Skeletal muscle cell (primary cell): ENCODE data around the gene CCN2.

ENCODE experiments used
- DNase-seq: peaks from one replicate; pipeline ENCODE4 v3.0.0-alpha.2; 2010; ENCODE audit warnings: low read depth
- H3K4me3 ChIP-seq: 2 replicates; pipeline ENCODE4 v1.5.1; 2011; ENCODE audit warnings: low read depth, mild to moderate bottlenecking, control low read depth, low read length, moderate library complexity

The CCN2 gene

DNA sequence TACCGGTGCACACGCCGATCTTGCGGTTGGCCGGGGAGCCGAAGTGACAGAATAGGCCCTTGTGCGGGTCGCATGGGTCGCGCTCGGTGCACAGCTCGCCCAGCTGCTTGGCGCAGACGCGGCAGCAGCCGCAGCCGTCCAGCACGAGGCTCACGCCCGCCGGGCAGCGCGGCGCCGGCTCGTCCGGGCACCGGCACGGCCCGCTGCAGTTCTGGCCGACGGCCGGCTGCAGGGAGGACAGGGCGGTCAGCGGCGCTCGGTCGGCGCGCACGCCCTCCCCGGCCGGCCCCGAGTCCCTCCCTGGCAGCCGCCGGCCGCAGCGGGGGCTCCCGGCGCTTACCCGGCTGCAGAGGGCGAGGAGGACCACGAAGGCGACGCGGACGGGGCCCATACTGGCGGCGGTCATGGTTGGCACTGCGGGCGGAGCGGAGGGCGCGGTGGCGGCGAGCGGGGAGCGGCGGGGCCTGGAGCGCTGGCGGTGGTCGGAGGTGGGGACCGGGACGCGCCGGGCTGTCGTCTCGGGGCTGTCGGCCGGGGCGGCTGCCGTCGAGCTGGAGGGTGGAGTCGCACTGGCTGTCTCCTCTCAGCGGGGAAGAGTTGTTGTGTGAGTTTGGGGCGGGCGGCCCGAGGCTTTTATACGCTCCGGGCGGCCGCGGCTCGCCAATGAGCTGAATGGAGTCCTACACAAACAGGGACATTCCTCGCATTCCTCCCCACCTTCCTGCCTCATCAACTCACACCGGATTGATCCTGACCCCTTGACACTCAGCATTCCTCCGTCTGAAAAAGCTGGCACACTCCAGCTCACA is at the start of gene CCN2:
CCN2 (minus strand) TSS at position 606 of the 809 bp plus-strand sequence; CDS start at position 406, 200 bp downstream.
- peak; percentile 97 for DNase-seq
- H3K4me3 ChIP-seq: peak within 1 kb of the TSS; percentile 68

DNA sequence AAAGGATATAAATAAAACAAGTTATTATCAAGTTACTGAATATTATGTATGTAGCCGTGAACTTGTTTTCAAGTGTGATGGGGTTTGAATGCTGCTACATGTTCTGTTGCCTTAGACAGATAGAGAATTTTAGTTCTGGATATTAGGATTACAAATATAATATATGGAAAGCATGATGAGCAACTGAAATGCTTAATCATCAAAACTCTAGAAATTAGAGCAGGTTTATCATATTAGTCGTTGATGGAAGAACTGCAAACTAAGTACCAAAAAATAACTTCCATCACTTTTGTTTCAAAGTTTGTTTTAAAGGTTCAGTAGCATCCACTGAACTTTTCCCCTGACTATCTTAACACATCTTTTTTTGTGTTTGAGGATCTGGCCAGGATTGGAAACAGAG is 49.1 kb upstream of the CCN2 start:
- no peak for DNase-seq
- H3K4me3 ChIP-seq: no peak overlapping the region

DNA sequence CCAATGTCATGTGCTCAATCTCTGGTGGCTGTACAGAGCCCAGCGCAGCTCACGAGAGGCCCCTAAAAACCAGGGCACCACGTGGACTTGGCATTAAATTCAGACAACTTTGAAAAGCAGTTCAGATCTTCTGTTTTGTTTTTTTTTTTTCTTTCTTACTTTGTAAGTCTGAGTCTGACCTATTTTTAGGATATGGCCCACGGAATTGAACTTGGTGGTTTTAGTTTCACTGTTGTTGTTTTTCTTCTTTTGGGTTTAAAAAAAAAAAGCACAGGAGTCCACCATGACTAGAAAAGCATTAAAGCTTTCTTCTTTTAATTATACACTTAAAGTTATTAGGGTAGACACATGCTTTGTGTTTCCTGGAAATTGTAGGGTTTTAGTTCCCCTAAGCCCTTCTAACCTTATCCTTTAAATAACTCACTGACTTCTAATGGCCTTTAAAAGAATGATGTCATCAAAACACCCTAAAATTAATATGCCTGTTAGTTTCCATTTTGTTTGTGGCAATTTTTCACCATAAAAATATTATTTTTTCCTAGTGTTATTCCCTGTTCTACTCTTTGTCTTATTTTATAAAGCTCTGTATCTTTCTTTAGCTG is 48.5 kb upstream of the CCN2 start:
- H3K4me3 ChIP-seq: no peak overlapping the region
- DNase-seq: no peak

DNA sequence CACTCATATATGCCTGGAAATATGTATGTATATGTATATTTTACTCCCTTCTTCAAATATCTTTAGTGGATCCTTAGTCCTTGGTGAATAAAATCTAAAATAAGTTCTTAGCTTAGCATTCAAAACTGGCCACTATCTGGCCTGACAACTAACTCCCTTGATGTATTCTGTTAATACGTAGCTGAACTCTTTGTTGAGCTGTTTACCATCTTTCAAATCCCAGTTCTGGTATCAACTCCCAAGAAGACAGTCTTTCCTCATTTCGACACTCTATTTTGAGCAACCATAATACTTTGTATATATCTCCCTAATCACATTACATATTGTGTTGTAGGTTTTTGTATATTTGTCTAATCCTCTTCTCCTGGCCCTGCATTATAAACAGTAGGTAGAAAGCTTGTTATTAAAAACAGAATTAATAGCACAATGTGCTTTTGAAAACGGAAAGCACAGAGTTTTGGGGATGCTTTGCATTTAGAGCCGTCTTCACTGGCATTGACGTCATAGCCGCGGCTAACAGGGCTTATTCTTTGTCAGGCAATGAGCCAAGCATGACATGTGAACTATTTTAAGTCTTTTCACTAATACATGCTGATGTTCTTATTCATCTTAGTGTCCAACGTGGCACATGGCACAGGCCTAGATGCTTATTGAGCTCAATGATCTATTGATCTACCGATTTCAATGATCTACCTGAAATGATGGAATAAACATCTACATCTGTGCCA is 47.2 kb upstream of the CCN2 start:
- DNase-seq: no peak
- H3K4me3 ChIP-seq: no peak overlapping the region

- no peak for DNase-seq
These were observed 46.4 kb upstream of the CCN2 start for GRCh38 chr6:131997429-131998153.

GRCh38 chr6:131995917-131996316 is 44.7 kb upstream of the CCN2 start:
- H3K4me3 ChIP-seq: no peak overlapping the region
- DNase-seq: peak; percentile 80

More at GRCh38 chr6:131997429-131998153, 46.4 kb upstream of the CCN2 start:
- H3K4me3 ChIP-seq: no peak overlapping the region

DNA sequence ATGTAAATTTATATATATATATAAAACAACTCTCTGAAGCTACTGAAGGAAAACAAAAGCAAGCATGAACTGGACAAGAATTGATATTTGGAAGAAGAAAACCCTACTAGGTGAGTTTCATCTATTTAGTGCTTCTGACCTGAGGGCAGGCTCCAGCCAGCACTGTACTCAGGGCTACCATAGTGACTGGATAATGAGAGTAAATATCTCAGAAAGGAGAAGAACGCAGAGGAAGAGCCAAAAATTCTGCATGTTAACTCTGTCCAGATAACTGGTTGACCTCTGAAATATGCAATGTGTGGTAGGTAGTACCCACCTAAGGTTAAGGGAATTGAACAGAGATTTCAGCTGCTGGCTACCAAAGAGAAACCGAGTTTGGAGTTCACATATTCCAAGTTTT is 41.4 kb upstream of the CCN2 start:
- H3K4me3 ChIP-seq: no peak overlapping the region
- DNase-seq: no peak

DNA sequence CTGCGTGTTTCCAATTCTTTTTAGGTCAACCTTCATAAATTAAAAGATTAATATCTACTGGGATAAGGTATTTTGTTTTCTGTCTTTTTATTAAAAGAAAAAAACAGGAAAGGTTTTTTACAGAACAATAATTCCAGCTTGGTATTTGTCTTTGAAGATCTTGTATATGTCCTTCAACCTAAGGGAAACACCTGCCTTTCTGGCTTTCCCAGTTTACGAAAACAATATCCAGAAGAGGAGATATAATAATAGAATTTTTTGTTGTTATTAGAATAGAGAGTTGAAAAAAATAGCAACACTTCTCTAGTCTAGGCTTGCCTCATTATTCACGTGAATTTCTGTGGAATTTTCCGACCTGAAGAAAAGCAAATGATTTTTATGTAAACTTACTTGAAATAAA is 37.9 kb upstream of the CCN2 start:
- DNase-seq: no peak
- no peak overlapping the region for H3K4me3 ChIP-seq

GRCh38 chr6:131982740-131983259 is 31.6 kb upstream of the CCN2 start:
- DNase-seq: peak; percentile 71
- no peak overlapping the region for H3K4me3 ChIP-seq

GRCh38 chr6:131981624-131981978 is 30.4 kb upstream of the CCN2 start:
- no peak overlapping the region for H3K4me3 ChIP-seq
- no peak for DNase-seq

DNA sequence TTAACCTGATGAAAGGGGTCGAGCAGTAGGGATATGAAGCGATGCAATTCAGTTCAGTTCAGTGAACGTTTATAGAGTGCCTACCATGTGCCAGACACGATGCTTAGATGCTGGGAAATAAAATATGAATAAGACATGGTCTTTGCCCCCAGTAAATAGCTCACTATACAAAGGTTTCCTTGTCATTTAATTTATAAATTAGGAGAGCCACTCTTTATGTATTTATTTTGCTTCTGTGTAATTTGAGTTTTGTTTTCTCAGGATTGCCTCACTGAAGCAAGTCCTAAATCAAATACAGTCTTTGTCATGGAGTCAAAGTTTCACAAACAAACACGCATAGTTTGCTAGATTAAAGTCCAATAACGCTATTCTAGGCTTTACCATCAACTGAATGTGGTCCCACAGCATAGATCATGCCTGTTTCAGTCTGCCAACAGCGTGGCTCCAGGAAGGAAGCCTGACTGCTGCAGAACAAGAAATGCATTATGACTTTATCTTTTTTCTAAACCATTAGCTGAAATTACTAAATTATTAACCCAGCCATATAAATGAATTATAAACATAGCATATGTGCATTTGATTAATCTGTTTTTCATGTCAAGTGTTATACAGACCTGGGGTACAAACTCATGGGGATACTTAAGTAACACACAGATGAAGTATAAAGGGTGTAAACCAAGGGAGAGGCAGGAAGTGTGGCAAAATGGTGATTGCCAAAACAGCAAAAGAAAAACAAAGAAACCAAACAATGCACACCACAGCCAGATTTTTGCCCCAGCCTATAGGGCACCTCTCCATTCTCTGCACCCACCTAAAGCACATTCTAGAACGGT is 29.8 kb upstream of the CCN2 start:
- no peak for DNase-seq

GRCh38 chr6:131980338-131980790 is 29.2 kb upstream of the CCN2 start:
- H3K4me3 ChIP-seq: no peak overlapping the region
- no peak for DNase-seq

More for the DNA sequence above, 29.8 kb upstream of the CCN2 start:
- H3K4me3 ChIP-seq: no peak overlapping the region

DNA sequence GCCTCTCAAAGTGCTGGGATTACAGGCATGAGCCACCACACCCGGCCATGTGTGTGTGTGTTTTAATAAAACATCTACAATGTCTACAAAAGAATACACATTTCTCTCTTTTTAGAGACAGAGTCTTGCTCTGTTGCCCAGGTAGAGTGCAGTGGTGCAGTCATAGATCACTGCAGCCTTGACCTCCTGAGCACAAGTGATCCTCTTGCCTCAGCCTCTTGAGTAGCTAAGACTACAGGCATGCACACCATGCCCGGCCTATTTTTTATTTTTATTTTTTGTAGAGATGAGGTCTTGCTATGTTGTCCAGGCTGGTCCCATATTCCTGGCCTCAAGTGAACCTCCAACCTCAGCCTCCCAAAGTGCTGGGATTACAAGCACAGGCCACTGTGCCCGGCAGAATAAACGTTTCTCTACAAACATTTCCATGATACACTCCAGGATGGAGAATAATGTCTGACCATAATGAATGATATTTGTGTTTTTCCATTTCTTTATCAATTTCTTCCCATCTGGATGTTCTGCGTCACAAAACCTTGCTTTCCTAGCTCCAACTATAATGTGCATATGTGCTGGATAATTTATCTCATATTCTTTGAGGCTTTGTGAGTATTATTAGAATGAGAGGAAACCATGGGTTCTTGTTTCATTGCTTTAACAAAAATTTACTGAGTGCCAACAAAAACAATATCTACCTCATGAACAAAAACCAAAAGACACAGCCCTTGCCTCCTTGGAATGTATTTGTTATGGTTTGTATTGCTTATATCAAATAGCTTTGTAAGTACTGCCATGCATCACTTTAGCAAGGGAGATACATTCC is 28.6 kb upstream of the CCN2 start:
- peak; percentile 93 for DNase-seq
- no peak overlapping the region for H3K4me3 ChIP-seq

DNA sequence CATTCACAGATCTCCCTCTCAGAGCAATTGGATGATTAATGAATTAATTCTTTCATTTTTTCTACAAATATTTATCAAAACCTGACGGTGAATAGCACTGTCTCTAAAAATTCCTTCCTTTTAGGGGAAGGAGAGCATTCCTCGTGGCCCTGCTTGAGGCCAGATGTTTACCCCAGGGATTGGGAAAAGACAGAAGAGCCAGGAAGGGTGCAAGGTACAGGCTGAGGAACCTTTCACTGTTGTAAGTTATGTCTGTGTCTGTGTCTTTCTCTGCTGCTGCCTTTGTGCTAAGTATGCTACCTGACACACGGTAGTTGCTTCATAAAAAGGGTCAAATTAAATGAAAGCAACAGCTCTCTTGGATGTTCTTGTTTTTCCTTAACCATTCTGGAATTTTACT is 27.4 kb upstream of the CCN2 start:
- DNase-seq: no peak

DNA sequence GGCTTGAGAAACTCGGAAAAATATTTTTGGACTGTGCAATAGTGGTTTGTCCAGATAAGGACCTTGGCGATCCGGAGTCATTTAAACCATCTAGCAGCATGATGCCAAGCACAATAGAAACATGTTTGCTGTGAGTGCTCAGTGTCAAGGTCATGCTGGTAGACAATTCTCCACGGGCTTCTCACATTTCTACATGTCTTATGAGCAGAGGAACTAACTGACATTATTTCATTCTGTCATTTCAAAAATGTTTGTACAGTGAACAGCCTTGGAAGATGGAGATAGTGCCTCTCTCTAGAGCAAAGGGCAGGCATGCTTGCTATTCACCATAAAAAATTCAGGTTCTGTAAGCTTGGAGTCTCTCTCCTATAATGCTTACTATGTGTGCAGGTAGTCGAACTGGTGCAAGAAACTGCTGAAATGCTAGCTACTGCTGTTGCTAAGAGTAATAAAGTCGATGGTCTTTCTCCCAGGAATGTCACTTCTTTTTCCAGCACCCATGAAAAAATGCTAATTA is 25.4 kb upstream of the CCN2 start:
- H3K4me3 ChIP-seq: no peak overlapping the region
- no peak for DNase-seq

More for the DNA sequence above, 27.4 kb upstream of the CCN2 start:
- no peak overlapping the region for H3K4me3 ChIP-seq

- H3K4me3 ChIP-seq: no peak overlapping the region
- DNase-seq: no peak
These were observed 21.6 kb upstream of the CCN2 start for GRCh38 chr6:131972741-131973140.

DNA sequence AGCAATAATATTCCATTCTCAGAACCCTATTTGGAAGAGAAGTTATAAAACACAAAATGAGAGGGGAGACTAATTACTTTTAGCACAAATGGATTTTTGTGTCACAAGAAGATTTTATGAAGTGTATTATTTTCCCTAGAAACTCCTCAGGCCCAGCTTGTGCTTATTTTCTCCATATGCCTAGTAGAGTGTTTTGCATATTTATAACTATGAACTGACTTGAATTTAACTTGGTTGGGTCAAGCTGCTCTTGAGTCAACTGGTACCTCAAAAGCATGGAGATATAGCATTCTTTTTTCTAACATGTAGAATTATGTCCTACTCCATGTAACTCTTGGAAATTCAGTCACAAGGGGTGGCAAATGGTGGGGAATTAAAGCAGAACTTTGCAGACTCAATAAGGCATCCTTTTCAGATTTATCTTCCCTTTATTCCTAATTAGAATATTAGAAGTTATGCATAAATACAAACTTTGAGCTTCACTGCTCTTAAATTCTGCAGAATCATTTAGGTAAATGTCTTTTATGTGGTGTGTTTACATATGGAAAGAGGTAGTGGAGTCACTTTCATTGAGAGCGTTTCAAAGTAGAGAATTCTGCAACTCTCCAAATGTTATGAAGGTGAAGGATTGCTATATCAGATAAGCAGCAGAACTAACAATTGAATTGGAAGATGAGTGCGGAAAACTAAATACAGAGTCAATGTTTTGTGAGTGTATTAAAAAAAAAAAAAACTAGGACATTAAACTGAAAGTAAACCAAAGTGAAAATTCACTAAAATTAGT is 19.1 kb upstream of the CCN2 start:
- DNase-seq: no peak

More for the DNA sequence above, 19.1 kb upstream of the CCN2 start:
- no peak overlapping the region for H3K4me3 ChIP-seq
